ENCODE measurements around the gene SEZ6L. TPM values are rescaled to one million over a fixed set of nuclear protein-coding genes. Genes with fewer than 3 reads are reported as not detected.
A peak's percentile ranks its signal among the peaks of the same experiment; 100 is the strongest.

Gene SEZ6L
- polyA plus RNA-seq, 1 donor (not counting 4 experiments of a cell fraction or from before 2014, with no cell fraction given), result not detected

DNA sequence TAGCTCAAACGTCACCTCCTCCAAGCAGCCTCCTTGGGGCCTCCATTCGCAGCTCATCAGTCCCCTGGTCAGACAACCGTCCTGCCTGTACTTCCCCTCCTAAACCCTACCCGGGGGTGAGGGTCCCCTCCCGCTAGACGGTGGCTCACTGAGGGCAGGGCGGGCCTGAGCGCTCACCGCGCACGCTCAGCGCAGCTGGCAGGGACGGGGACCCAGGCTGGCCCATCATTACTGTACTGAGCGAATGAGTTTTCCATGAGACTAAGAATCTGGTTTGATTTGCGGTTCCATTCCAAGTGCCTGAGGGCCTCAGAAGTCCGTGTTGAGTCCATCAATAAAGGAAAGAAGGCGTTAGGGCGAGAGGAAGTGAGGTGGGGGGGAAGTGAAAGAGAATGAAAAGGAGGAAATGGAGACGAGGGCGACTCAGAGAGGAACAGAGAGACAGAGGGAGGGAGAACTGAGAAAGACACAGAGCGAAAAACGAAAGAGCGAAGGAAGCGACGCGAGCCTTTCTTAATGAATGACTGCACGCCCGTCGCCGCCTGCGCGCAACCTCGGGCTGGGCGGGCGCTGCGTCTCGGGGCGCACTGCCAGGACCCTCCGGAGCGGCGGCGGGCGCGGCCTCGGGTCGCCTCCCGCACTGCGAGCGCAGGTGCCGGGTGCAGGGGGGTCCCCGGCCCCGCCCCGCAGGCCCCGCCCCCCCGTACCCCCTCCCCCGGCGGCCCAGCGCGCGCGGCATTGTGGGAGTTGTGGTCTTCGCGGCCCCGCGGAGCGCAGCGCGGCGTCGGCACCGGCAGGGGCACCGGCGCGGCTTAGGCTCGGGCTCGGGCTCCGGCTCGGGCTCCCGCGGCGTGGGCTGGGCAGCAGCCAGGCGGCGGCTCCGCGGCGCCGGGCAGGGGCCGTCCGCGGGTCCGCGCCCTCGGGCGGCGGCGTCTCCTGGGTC is 259.5 kb downstream of the SEZ6L start, which contains the start of gene ASPHD2:
Gene ASPHD2 (plus strand): TSS at position 746 of the 943 bp plus-strand sequence. CDS start 4,356 bp downstream, outside the sequence.
- dilution Hi-C loops (cut with MboI; ENCODE audit: extremely low pct_ligation_motif_present, low sequenced_read_pairs), result no loop called here
- Histone ChIP-seq H3K9me3 (ENCODE audit: control insufficient read depth, low read depth, low read length) (no peaks in the 10 kb centered on the region), H3K4me1 (ENCODE audit: control insufficient read depth, extremely low read depth, insufficient read depth, low read length) (peaks cover 9% of the 10 kb centered on the region), H3K27ac (ENCODE audit: control insufficient read depth, insufficient read depth, low read length) (peak within 1 kb of the TSS; percentile 54), H3K36me3 (ENCODE audit: control insufficient read depth in 2 of 2, extremely low read depth in 1 of 2, insufficient read depth in 2 of 2, low read length in 2 of 2) (no peaks in the 10 kb centered on the region), H3K4me2 (ENCODE audit: control insufficient read depth, extremely low read depth, insufficient read depth, low read depth, low read length) (peak within 1 kb of the TSS; percentile 90), H3K9ac (ENCODE audit: control insufficient read depth, extremely low read depth, insufficient read depth, low read length) (peak within 1 kb of the TSS; percentile 78), H3K4me3 (ENCODE audit: control insufficient read depth in 2 of 3, extremely low read depth in 1 of 3, insufficient read depth in 2 of 3, low read depth in 1 of 3, low read length in 3 of 3) (peak within 1 kb of the TSS; percentile 54 to 95 (median 87)), H3K9me1 (ENCODE audit: control insufficient read depth, extremely low read depth, insufficient read depth, low read length) (no peaks in the 10 kb centered on the region), H3K27me3 (ENCODE audit: control insufficient read depth, extremely low read depth, insufficient read depth, low read length) (no peaks in the 10 kb centered on the region), H4K20me1 (ENCODE audit: control insufficient read depth, extremely low read depth, insufficient read depth, low read length) (no peaks in the 10 kb centered on the region), H2AFZ (ENCODE audit: control insufficient read depth, low read length) (peak within 1 kb of the TSS; percentile 96), H3K79me2 (ENCODE audit: control insufficient read depth, insufficient read depth, low read length) (no peaks in the 10 kb centered on the region)
- peak; percentile 59 for FAIRE-seq
- no peak for DNase-seq (ENCODE audit: low read depth, low spot score)
- no peak for TF ChIP-seq EZH2 (IDR thresholded peaks at IDR 0.05; ENCODE audit: low read length)
- TF ChIP-seq, protein P1, sequence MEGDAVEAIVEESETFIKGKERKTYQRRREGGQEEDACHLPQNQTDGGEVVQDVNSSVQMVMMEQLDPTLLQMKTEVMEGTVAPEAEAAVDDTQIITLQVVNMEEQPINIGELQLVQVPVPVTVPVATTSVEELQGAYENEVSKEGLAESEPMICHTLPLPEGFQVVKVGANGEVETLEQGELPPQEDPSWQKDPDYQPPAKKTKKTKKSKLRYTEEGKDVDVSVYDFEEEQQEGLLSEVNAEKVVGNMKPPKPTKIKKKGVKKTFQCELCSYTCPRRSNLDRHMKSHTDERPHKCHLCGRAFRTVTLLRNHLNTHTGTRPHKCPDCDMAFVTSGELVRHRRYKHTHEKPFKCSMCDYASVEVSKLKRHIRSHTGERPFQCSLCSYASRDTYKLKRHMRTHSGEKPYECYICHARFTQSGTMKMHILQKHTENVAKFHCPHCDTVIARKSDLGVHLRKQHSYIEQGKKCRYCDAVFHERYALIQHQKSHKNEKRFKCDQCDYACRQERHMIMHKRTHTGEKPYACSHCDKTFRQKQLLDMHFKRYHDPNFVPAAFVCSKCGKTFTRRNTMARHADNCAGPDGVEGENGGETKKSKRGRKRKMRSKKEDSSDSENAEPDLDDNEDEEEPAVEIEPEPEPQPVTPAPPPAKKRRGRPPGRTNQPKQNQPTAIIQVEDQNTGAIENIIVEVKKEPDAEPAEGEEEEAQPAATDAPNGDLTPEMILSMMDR (optimal IDR thresholded peaks at IDR 0.05 in 1 of 3, IDR thresholded peaks at IDR 0.05 in 1 of 3, conservative IDR thresholded peaks at IDR 0.05 in 1 of 3; ENCODE audit: extremely low read depth in 1 of 3, insufficient read depth in 2 of 3, low read length in 3 of 3), result no peak

DNA sequence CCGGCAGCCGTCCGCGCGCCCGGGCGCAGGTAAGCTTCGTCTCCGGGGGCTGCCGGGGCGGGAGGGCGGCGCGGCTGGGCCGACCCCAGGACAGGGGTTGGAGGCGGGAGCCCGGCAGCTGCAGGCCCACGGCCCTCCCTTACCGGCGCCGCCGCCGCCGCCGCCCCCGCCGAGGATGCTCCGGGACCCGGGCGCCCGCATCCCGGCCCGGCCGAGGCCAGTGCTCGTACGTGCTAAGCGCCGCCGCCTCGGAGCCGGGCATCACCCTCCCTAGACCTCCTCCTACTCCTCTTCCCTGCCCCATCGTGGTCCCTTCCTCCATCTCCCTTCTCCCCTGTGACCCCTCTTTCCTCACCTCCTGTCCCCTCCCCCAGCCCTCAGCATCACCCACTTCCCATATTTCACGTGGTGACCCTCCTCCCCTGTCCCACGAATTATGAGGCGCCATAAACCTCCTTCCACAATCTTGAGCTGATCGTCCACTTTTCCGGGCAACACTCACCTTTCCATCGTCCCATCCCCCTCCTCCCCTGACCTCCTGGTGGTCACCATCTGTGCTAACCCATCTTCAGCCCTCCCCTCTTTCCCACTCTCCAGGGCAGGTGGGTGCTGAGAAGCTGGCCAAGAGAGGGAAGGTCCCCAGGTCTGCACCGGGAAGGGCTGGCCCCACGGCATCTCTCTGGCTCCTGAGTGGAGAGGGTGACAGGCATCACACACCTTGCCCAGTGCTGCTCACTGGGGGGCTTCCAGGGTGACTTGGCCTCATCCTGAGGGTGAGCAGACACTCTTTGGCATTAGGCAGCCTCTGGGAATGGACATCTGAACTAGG is 260.4 kb downstream of the SEZ6L start:
- H2AFZ ChIP-seq (ENCODE audit: control insufficient read depth, low read length), result peak overlapping the region; percentile 55
- H3K27ac ChIP-seq (ENCODE audit: control insufficient read depth, insufficient read depth, low read length), result no peak overlapping the region
- H3K36me3 ChIP-seq (ENCODE audit: control insufficient read depth in 2 of 2, extremely low read depth in 1 of 2, insufficient read depth in 2 of 2, low read length in 2 of 2), result peaks cover 0 to 6% of the 10 kb centered on the region in 2 experiments
- no peak for FAIRE-seq
- DNase-seq (ENCODE audit: low read depth, low spot score), result no peak
- dilution Hi-C loops (cut with MboI; ENCODE audit: extremely low pct_ligation_motif_present, low sequenced_read_pairs), result no loop called here
- H3K79me2 ChIP-seq (ENCODE audit: control insufficient read depth, insufficient read depth, low read length), result no peaks in the 10 kb centered on the region
- no peaks in the 10 kb centered on the region for H3K9me3 ChIP-seq (ENCODE audit: control insufficient read depth, low read depth, low read length)
- peaks cover 9% of the 10 kb centered on the region for H3K4me1 ChIP-seq (ENCODE audit: control insufficient read depth, extremely low read depth, insufficient read depth, low read length)
- no peaks in the 10 kb centered on the region for H3K9me1 ChIP-seq (ENCODE audit: control insufficient read depth, extremely low read depth, insufficient read depth, low read length)
- TF ChIP-seq, protein P1 (optimal IDR thresholded peaks at IDR 0.05 in 1 of 3, IDR thresholded peaks at IDR 0.05 in 1 of 3, conservative IDR thresholded peaks at IDR 0.05 in 1 of 3; ENCODE audit: extremely low read depth in 1 of 3, insufficient read depth in 2 of 3, low read length in 3 of 3), result no peak
- TF ChIP-seq EZH2 (IDR thresholded peaks at IDR 0.05; ENCODE audit: low read length), result no peak
- H4K20me1 ChIP-seq (ENCODE audit: control insufficient read depth, extremely low read depth, insufficient read depth, low read length), result no peaks in the 10 kb centered on the region
- no peaks in the 10 kb centered on the region for H3K27me3 ChIP-seq (ENCODE audit: control insufficient read depth, extremely low read depth, insufficient read depth, low read length)
- peak overlapping the region; percentile 48 to 65 (median 54) for H3K4me3 ChIP-seq (ENCODE audit: control insufficient read depth in 2 of 3, extremely low read depth in 1 of 3, insufficient read depth in 2 of 3, low read depth in 1 of 3, low read length in 3 of 3)
- peak overlapping the region; percentile 83 for H3K4me2 ChIP-seq (ENCODE audit: control insufficient read depth, extremely low read depth, insufficient read depth, low read depth, low read length)
- H3K9ac ChIP-seq (ENCODE audit: control insufficient read depth, extremely low read depth, insufficient read depth, low read length), result peak overlapping the region; percentile 47
